Stimulated activated CD8-positive, alpha-beta memory T cell treated with anti-CD3 and anti-CD28 coated beads, Interleukin-7, amount 100 ng/mL, for 24 hours (primary cell): Measurements from ENCODE around the gene ECSCR.

ENCODE experiments used
- DNase-seq: peaks from one replicate; pipeline ENCODE4 v3.0.0-alpha.2; 2020; ENCODE audit warnings: low read depth

ECSCR gene

DNA sequence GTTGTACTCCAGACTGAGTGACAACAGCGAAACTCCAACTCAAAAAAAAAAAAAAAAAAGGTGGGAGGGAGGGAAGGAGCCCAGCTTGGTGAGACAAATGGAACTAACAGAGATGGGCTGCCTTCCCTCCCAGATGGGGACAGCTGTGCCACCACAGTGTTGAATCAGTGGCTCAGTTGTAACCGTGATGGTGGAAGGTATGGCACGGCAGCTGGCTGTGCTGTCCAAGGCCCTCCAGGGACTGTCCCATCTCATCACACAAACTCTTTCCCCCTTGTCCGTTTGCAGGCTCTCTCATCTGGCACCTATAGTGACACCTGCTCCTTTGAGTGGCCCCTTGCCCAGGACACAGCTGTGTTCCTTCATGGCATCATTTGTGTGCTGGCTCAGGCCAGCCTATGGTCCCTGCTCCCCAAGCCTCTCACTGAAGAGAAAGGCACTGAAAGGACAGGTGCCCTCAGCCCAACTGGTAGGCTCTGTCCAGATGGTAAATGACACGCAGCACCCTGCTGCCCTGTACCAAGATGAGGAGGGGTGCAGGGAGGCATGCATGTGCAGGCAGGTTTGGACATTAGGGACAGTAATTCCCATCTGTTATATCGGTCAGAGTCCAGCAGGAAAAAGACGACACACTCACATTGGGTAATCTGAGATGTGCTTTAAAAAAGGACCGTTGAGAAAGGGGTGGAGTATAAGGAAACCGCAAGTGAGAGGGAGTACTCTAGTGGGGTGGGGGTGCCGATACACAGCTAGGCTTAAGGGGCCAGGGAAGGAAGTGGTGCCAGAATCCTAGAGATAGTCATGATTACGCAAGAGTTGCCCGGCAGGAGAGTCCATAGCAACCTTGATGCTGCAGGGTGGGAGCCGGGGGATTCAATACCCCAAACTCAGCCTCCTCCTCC is 12.6 kb upstream of the ECSCR start:
- no peak for DNase-seq

DNA sequence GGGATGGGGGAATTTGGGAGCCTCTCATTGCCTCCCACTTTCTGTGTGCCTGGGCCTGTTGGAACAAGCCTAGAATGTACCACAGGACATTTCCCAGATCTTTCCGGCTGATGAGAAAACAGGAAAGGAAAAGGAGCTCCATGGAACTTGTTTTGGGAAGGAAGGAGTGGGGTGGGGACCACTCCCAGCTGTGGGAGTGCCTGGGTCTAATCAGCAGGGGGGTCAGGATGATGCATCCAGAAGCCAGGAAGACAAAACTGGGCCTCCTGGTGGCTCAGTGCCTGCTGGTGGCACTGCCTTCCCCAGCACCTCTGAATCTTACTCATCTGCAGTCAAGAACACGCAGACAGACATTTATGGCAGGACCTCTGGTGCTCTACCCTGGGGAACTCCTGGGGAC is 11.0 kb upstream of the ECSCR start:
- no peak for DNase-seq

DNA sequence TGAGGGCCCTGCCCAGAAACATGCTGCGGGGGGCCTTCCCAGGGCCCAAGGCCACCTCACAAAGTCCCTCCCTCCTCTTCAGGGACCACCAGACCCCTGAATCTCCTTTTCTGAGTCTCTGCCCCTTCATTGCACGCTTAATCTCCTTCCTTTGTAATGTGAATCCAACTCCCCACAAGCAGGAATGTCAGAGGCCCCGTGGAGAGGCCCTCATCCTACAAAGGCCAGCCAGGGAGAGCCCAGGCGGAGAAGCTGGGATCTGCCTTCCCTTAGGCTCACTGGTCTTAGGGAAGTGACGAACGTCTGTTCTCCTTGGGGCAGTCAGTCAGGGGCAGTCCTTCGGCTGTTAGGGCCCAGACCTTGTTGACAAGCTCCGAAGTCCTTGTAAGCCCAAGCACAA is 10.6 kb upstream of the ECSCR start:
- no peak for DNase-seq

DNA sequence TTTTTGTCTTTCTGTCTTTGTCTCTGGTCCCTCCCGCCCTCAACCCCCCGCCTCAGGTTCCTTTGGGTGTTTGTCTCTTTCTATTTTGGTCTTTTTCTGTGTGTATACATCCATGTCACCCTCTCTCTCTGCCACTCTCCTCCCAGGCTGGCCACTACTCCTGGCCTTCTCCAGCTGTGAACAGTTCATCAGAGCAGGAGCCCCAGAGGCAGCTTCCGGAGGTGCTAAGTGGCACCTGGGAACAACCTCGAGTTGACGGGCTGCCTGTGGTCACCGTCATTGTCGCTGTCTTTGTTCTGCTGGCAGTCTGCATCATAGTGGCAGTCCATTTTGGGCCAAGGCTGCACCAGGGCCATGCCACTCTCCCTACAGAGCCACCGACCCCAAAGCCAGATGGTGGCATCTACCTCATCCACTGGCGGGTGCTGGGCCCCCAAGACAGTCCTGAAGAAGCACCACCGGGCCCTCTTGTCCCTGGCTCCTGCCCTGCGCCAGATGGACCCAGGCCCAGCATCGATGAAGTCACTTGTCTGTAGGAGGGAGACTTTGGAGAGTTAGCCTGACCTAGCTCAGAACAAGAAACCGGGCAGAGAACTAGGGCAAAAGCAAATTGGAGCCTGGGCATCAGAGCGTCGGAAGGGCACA is 10.0 kb upstream of the ECSCR start:
- DNase-seq, result no peak

DNA sequence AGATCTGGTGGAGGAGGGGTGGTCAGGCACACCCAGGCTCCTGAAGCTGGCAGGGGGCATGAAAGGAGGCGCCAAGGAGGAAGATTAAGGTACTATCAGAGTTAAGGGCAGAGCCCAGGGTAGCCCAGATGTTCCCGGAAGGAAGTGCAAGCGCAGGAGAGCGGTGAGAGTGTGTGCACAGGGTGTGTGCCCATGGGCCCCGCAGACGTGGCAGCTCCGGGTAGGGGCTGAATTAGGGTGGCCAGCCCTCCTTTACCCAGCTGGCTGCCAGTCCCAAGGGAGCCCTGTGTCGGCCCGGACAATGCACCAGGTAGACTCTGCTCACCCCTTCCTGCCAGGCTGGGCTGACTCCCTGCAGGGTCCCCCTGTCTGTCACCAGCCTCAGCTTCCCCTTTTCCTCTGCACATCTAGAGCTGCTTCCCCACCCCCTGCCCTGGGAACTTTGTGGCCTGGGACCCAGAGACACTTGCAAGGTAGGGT is 8.3 kb upstream of the ECSCR start, which contains the start of gene SMIM33:
SMIM33 (plus strand) TSS at position 184 of the 480 bp plus-strand sequence; CDS start at position 302, 118 bp downstream.
- DNase-seq, result no peak

DNA sequence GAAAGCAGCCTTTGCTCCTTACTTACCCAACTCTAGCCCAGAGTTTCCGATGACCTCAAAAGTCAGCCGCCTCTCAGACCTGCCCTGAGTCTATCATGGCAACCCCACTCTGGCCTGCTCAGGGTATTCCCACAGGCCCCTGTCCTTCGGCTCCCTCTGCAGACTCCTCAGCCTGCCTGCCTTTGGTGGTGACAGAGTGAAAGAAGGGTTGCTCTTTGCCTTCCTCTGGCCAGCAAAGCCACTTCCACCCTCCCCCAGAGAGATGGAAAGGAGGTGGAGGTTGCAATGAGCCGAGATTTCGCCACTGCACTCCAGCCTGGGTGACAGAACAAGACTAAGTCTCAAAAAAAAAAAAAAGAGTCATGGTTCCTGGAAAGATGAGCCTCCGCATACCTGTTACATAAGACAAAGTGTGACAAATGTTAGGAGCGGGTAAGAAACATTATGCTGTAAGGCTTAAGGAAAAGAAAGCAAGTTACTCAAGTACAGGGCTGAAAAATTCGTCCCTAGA is 5.9 kb upstream of the ECSCR start:
- no peak for DNase-seq

DNA sequence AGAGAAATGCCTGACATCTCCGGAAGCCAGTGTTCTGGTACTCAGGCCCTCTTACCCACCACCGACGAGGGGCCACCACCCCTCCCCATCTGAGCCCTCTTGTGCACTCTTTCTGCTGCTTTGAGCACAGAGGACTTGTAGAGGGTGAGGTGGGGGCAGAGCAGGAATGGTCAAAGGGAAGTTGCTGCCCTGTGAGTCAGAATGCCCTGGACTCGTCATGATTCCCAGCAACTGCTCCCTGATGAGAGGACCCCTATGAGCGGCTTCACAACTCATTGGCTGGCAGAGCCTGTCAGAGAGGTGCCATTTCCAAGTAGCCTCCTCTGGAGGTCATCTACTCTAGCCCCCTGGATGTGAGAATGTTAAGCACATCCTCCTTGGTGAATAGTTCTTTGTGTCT is 845 bp downstream of the ECSCR start:
- no peak for DNase-seq

DNA sequence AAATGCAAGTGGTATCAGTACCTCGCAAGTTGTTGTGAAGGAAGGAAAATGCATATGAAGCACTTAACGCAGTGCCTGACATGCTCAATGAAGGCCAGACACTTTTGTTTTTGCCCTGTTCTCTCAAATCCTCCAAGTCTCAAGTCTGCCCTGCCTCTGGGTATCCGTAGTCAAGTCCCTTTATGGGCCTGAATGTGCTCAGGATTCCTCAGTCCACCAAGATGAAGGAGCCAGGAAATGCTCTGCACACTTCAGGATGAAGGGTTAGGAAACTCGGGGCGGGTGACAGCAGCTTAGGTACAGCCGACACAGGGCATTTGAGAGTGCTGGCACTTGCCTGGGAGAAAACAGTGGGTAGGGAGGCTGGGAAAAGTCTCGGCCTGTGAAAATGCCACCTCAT is 1.4 kb downstream of the ECSCR start:
- no peak for DNase-seq

DNA sequence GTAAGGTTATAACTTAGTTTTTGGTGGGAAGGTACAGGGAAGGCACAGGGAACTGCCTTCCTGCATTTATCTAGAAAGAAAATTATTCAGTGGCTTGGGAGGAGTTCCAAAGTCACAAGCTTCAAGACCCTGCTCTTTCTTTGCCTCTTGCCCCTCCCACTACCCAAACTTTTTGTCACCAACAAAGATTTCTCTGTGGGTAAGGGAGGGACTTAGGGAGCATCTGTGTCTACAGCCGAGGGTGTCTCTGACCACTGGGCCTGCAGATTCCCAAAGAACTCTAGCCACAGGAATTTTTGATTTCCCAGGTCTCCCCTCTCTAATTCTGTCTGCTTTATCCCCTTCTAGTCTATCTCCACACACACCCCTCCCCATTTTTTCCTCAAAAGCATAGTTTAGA is 2.1 kb downstream of the ECSCR start:
- DNase-seq, result no peak

DNA sequence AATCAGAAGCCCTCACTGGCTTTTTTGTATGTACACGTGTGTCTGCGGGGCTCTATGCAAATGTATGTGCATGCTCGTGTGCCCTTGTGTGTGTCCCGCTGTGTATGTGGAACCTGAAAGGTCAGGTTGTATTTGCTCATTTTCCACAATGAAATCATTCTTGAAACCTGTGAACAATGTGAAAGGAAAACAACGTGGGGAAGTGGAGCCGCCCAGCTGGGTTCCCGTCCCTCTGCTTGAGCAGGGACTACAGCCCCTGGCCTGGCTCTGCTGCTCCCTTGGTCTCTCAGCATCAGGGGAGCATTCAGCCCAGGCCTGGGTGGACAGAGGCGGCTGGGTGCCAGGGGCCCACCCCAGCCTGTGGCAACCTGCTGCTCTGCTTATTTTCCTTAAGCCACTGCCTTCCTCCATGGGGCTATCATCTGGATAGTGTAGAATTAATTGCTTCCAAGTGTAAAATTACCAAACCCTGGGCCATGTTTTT is 3.0 kb downstream of the ECSCR start:
- DNase-seq, result no peak

DNA sequence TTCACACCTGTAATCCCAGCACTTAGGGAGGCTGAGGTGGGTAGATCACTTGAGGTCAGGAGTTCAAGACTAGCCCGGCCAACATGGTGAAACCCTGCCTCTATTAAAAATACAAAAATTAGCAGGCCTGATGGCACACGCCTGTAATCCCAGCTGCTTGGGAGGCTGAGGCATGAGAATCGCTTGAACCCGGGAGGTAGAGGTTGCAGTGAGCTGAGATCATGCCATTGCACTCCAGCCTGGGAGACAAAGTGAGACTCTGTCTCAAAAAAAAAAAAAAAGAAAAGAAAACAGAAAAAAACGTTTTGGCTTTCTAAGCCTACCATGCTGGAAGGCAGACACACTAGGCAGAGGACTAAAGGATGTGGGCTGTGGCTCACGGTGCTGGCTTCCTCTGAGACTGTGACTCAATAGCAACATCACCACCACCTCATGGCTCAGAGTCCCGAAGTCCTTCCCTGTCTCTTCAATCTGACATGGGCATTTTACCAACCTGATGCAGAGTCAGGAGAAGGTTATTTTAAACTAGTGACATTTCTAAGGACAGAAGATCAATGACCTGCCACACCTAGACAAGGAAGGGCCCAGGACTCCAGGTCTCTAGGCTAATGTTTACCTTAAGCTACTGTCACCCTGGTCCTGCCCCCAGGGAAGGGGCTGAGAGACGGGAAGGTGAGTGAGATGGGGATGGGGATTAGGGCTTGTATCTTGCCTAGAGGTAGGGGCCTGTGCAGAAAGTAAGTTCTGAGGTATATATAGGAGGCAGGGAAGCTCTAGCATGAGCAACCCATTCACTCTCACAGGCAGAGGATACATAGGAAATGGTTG is 3.7 kb downstream of the ECSCR start:
- DNase-seq, result peak; percentile 43

DNA sequence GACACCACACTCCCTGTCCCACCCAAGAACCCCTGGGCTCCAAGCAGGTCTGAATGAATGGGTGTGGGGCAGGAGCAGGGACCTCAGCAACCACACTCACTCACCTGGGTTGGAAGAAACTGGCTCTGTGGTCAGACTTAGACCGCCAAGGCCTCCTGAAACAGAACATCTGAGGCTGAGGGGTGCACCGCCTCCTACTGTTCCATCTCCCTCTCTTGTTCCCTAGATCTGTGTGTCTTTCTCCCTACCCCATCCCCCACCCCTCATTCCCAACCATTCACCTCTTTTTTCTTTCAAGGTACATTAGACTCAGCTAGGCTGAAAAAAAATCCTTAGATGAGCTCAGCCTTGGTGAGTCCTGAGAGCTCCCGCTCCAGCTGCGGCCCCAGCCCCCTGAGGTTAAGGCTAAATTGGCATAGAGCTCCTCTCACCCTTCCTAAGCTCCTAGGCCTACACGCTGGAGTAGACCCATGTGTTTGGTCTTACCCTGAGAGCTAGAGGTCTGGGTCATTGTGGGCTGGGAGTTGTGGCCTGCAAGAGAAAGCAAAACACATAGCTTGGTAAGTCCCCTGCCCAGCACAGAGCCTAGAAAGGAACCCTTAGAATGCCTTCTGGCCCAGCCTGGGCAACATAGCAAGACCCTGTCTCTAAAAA is 4.8 kb downstream of the ECSCR start:
- DNase-seq, result no peak

DNA sequence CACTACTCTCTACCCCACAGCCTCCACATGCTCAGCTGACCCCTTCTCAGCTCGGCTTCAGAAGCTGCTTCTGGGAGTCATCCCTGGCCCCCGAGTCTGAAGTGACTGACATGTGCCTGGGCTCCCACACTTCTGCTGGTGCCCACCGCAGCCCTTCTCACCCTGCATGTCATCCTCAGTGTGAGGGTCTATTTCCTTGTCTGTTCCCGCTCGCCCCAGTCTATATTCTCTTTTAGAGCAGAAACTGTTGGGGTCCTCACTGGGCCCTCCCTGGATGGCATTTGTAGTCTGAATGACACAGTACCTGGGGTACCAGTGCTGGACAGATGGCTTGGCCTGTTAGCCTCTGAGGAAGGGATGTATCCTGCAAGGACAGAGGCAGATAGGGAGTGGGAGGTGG is 5.3 kb downstream of the ECSCR start:
- DNase-seq, result no peak

DNA sequence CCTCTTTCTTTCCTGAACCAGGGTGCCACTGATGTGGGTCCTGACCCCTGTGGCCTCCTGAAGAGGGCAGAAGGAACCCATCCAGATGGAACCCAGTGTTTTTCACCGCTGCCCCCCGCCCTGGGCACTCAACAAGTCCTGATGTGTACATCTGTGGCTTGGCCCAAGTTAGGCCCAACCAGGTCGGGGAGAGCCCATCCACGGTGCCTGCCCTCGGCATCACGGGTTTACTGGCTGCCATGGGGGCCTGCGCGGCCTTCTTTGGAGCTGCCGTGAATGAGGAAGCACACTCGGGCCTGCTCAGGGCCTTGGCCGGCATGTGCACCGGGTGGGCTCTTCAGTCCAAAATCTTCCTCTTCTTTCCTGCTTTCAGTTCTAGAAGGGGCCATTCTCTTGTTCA is 5.8 kb downstream of the ECSCR start:
- DNase-seq, result no peak

DNA sequence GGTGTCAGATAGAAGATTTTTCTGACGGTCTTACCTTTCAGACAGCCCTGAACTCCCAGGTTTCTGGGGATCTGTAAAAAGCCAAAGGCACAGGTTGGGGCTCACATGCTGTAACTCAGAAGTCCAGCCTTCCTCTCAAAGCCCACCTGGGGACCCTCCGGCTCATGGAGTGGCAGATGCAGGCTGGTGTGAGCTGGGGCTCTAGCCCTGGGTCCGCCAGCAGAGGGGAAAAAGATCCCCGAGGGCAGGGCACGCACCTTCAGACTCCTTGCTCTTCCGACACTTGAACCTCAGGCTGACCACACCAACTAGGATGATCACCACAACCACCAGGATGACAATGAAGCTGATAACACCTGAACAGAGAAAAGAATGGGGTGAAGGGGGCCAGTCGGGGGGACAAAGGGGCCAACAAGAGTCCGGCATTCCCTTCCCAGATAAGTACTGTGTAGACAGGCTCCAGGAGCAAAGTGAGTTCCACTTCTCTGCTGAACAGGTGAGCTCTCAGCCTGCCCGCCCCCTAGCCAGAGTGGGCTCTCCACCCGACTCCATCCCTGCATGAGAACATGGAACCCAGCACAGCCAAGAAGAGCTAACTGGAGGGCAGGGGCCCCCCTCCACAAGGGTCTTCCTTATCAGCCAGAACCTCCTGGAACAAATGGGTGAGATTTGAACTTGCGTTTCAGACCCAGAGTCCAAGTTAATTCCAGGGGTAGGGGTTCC is 7.8 kb downstream of the ECSCR start:
- DNase-seq, result no peak

DNA sequence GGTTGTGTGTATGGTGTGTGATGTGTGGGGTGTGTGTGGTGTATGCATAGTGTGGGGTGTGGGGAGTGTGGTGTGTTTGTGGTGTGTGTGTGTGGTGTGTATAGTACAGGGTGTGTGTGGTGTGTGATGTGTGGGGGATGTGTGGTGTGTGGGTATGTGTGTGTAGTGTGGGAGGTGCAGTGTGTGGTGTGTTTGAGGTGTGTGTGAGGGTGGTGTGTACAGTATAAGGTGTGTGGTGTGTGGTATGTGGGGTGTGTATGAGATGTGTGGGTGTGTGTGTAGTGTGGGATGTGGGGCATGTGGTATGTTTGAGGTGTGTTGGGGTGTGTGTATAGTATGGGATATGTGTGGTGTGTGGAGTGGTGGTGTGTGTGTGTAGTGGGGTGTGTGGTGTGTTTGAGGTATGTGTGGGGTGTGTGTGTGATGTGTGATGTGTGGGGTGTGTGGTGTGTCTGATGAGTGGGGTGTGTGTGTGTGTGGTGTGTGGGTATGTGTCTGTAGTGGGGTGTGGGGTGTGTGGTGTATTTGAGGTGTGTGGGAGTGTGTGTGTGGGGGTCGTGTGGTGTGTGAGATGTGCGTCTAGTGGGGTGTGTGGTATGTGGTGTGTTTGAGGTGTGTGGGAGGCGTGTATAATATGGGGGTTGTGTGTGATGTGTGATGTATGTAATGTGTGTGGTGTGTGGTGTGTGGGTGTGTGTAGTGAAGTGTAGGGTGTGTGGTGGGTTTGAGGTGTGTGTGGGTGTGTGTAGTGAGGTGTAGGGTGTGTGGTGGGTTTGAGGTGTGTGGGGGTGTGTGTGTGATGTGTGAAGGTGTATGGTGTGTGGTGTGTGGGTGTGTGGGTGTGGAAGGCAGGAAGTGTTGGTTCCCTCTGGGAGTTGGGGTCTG is 8.6 kb downstream of the ECSCR start:
- no peak for DNase-seq

DNA sequence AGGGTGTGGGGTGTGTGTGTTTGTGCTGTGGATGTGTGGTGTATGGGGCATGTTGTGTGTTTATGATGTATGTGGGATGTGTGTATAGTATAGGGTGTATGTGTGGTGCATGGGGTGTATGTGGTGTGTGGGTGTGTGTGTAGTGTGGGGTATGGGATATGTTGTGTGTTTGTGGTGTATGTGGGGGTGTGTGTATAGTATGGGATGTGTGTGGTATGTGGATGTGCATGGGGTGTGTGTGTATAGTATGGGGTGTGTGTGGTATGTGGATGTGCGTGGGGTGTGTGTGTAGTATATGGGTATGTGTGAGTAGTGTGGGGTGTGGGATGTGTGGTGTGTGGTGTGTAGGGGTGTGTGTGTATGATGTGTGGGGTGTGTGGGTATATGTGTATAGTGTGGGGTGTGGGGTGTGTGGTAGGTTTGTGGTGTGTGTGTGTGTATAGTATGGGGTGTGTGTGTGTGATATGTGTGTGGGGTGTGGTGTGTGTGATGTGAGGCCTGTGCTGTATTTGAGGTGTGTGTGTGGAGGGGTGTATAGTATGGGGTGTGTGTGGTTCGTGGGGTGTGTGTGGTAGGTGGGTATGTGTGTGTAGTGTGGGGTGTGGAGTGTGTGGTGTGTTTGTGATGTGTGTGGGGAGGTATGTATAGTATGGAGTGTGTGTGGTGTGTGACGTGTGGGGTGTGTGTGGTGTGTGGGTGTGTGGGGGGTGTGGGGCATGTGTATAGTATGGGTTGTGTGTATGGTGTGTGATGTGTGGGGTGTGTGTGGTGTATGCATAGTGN is 10.5 kb downstream of the ECSCR start:
- no peak for DNase-seq

DNA sequence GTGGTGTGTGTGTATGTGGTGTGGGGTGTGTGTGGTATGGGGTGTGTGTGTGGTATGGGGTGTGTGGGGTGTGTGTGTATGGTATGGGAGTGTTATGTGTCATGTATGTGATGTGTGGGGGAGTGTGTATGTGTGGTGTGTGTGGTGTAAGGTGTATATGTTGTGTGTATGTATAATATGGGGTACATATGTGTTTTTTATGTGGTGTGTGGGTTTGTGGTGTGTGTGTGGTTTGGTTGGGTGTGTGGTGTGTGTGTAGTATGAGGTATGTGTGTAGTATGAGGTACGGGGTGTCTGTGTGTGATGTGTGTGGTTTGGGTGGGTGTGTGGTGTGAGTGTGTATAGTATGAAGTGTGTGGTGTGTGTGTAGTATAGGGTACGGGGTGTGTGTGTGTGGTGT is 11.4 kb downstream of the ECSCR start:
- DNase-seq, result no peak
